Activated CD4-positive, CD25-positive, alpha-beta regulatory T cell (primary cell): ENCODE measurements around the gene ZNF780A.
A peak's percentile ranks its signal among the peaks of the same experiment; 100 is the strongest.
"Not testable (repeated sequence)": the region's sequence is repeated elsewhere in the genome, so short reads cannot be mapped to it uniquely, and the experiment has no call there.

ENCODE experiments used
- DNase-seq, 4 experiments: peaks; one replicate each; lab custom pipeline; 2025; lab: John Stamatoyannopoulos, UW

Gene ZNF780A

DNA sequence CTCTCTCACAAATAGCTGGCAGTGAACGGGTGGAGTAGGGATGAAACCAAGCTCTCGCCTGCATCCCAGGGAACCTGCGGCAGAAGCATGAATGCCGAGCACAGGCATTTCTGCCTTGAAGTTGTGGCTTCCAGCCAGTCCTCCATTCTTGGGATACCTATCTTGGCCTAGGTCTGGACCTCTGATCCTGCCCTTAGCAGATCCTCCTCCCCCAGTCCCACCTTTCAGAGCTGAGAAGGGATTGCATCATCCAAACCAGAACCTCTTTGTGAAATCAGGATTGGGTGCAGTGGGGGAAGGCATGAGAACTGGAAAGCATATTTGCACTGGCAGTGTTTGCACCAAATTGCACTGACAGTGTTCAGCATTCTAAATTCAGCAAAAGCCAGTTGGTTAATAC, 5.8 kb downstream of the ZNF780A start:
- no peak for DNase-seq

DNA sequence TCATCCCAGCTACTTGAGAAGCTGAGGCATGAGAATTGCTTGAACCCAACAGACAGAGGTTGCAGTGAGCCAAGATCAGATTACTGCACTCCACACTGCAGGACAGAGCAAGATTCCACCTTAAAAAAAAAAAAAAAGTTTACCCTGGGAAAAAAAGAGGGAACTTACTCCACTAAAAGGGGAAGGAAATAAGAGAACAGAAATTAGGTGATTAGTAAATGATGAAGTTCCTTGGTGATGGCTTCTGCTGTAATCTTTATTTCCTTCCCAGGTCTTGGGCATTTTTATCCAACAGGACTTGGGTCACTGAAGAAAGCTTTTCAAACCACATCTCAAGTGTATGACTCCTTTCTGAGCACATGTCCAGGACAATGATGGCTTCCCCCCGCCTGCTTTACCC, 9.3 kb downstream of the ZNF780A start:
- DNase-seq: no peak

DNA sequence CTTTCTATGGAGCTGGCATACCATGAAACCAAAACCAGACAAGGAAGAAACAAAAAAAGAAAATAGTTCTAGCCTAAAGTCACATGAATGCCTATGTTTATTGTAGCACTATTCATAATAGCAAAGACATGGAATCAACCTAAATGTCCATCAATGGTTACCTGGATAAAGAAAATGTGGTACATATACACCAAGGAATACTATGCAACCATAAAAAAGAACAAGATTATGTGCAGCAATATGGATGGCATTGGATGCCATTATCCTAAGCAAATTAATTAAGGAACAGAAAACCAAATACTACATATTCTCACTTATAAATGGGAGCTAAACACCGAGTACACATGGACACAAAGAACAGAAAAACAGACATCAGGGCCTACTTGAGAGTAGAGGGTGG, 10.5 kb downstream of the ZNF780A start:
- DNase-seq: no peak

DNA sequence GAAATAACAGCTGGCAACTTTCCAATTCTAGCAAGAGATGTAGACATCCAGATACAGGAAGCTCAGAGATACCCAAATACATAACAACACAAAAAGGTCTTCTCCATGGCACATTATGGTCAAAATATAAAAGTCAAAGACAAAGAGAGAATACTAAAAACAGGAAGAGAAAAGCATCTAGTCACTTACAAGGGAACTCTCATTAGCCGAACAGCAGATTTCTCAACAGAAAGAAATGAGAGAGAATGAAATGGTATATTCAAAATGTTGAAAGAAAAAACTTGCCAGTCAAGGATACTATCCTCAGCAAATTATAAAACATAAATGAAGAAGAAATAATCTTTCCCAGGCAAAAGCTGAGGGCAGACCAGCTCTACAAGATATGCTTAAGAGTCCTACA, 12.4 kb downstream of the ZNF780A start:
- DNase-seq: no peak

DNA sequence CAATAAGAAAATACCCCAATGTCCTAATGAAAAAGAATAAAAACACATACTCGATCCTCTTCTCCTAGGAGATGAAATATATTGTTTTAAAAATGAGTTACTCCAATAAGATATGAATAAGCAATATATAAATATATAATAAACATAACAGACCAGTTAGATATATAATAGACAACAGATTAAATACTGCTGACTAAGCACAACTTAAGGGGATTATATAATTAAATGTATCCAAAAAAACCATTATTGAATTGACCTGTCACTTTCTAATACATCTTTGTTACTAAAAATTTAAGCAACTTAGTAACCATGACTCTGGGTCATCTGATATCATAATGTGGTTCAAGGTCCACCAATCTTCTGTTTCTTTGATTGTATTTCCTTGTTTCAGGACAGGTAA, 20.7 kb downstream of the ZNF780A start:
- no peak for DNase-seq

DNA sequence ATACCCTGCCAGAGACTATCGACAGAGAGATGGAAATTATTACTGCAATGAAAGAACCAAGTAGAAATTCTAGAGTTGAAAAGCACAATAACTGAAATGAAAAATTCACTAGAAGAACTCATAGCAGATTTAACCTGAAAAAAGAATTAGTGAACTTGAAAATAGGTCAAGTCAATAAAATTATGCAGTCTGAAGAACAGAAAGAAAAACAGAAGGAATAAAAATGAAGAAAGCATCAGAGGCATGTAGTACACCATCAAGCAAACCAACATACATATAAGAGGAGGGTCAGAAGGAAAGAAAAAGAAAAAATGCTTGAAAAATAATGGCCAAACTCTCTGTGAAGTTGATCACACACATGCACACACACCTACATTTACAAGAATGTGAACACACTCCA, 31.1 kb downstream of the ZNF780A start:
- DNase-seq: no peak

DNA sequence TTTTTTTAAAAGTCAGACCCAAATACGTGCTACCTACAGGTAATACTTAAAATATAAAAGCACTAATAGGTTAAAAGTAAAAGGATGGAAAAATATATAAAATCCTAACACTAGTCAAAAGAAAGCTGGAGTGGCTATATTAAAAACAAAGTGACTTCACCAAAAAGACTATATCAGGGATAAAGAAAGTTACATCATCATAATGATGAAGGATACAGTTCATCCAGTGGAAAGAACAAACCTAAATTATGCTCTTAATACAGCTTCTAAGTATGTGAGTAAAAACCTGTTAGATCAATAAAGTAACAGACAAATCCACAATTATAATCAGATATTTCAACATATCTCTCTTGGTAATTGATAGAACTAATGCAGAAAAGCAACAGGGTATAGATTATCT, 33.6 kb downstream of the ZNF780A start:
- DNase-seq: no peak

DNA sequence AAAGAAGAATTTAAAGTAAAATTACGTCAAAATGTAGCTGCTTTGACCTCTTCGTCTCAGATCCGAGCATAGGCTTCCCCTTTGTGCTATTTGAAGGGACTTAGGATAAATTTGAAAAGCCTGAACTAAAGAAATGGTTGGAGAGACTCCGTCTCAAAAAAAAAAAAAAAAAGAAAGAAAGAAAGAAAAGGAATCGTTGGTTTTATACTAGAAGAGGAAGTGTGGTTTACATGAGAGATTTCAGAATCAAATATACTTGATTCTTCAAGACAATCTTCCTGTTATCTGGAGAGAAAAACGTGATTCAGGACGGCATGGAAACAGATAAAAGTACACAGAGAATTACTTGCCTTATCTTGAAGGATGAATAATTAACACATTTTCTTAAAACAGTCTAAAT, 34.2 kb downstream of the ZNF780A start:
- no peak for DNase-seq

DNA sequence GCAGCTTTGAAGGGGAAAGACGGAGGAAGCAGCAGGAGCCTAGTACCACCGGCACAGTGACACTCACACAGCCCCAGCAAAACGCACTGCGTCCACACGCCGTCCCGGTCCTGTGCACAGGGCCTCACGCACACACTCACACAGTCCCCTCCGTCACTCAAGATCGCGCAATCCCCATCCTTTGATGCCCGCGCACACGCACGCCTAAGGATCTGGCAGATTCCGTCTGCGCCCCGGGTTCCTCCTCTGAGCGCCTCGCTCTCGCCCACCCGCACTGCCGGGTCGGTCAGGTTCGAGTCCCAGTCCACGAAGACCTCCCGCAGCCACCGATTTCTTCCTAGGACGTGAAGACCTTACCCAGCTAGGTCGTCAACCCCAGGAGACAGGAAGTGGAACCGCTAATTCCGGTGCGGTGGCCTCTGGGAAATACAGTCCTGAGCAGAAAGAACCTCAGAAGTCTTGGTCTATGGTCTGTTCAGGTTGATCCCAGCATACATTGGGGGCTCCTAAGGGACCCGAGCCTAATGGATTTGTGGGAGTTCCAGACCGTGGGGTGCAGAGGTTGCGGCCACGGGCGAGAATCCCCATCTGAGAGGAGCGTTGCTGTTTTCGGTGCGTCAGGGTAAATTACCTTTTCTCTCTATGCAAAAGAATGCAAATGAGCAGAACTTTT, 34.8 kb downstream of the ZNF780A start, which contains the start of gene ZNF780B:
Gene ZNF780B (minus strand): TSS at position 400 of the 673 bp plus-strand sequence. CDS start 5,899 bp downstream, outside the sequence.
- peak; percentile 34 to 46 (median 43) for DNase-seq

DNA sequence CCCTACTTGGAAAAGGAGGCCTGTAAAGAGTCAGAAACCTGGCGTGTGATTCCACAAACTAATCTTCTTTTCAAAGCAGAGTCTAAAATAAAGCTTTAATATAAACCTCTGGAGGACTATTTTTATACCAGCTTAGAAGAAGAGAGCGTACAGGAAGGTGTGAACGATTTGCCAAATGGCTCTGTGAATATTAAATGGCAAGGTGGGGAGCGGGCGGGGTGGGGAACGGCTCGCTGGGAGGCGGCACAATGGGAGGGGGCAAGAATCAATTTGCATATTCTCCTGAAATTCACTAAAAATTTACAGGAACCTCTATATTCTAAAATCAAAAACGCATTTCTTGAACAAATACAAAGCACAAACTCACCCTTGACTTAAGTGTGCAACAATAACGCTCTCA, 35.7 kb downstream of the ZNF780A start:
- DNase-seq: no peak

DNA sequence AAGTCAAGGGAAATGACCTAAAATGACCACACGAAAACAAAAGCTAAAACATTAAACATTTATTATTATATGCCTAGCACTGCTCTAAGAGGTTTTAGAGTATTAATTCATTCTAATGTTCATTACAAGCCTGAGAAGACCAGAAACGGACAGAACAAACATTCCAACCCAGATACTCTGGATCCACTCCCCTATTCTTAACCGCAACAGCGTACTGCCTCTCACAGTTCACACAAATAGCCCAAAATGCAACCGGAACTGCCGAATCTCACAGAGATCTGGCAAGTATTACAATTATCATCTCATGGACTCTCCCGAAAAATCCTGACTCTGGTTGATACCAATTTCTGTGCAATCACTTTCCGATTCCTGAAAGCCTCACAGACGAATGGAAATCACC, 36.1 kb downstream of the ZNF780A start:
- DNase-seq: no peak

DNA sequence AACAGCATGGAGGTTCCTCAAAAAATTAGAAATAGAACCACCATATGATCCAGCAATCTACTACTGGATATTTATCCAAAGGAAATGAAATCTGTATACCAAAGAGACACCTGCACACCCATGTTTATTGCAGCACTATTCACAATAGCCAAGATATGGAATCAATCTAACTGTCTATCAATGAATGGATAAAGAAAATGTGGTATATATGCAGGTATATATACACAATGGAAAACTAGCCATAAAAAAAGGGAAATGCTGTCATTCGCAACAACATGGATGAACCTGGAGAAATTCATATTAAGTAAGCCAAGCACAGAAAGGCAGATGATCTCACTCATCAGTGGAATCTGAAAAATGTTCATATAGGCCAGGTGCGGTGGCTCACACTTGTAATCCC, 37.3 kb downstream of the ZNF780A start:
- no peak for DNase-seq

DNA sequence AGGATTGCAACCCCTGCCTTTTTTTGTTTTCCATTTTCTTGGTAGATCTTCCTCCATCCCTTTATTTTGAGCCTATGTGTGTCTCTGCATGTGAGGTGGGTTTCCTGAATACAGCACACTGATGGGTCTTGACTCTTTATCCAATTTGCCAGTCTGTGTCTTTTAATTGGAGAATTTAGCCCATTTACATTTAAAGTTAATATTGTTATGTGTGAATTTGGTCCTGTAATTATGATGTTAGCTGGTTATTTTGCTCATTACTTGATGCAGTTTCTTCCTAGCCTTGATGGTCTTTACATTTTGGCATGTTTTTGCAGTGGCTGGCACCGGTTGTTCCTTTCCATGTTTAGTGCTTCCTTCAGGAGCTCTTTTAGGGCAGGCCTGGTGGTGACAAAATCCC, 49.0 kb downstream of the ZNF780A start:
- DNase-seq: not testable (repeated sequence)

DNA sequence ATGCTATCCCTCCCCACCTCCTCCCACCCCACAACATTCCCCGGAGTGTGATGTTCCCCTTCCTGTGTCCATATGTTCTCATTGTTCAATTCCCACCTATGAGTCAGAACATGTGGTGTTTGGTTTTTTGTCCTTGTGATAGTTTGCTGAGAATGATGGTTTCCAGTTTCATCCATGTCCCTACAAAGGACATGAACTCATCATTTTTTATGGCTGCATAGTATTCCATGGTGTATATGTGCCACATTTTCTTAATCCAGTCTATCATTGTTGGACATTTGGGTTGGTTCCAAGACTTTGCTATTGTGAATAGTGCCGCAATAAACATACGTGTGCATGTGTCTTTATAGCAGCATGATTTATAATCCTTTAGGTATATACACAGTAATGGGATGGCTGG, 52.7 kb downstream of the ZNF780A start:
- DNase-seq: not testable (repeated sequence)

DNA sequence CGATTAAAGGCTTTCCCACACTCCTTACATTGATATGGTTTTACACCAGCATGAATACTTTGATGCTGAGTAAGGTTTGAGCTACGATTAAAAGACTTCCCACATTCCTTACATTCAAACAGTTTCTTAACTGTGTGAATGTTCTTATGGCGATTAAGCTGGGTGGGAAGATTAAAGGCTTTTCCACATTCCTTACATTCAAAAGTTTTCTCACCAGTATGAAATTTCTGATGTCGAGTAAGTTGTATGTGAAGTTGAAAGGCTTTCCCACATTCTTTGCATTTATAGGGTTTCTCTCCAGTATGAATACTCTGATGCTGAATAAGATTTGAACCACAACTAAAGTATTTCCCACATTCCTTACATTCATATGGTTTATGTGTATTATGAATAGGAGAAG, 54.7 kb downstream of the ZNF780A start:
- DNase-seq: no peak

DNA sequence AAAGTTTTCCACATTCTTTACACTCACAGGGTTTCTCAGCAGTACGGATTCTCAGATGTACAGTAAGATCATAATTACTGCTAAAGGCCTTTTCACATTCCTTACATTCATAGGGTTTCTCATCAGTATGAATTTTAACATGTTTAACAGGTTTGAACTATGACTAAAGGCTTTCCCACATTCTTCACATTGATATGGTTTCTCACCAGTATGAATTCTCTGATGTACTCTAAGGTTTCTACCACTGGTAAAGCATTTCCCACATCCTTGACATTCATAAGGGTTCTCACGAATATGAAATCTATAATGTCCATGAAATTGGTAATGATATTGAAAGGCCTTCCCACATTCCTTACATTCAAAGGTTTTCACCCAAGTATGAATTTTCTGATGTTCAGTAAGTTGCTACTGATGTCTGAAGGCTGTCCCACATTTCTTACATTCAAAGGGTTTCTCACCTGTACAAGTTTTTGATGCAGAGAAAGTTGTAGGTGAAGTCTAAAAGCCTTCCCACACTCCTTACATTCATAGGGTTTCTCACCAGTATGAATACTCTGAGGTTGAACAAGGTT, 56.7 kb downstream of the ZNF780A start:
- no peak for DNase-seq

DNA sequence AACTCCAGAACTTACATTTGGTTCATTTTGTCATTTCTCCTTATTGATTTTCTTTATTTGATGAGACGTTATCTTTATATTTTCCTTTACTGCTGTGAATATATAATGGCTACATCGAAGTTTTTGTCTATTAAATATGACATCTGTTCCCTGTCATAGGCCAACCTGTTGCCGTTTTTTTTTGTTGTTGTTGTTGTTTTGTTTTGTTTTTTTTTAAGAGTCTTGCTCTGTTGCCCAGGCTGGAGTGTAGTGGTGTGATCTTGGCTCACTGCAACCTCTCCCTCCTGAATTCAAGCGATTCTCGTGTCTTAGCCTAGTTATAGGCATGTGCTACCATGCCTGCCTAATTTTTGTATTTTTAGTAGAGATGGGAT, 64.2 kb downstream of the ZNF780A start:
- no peak for DNase-seq

DNA sequence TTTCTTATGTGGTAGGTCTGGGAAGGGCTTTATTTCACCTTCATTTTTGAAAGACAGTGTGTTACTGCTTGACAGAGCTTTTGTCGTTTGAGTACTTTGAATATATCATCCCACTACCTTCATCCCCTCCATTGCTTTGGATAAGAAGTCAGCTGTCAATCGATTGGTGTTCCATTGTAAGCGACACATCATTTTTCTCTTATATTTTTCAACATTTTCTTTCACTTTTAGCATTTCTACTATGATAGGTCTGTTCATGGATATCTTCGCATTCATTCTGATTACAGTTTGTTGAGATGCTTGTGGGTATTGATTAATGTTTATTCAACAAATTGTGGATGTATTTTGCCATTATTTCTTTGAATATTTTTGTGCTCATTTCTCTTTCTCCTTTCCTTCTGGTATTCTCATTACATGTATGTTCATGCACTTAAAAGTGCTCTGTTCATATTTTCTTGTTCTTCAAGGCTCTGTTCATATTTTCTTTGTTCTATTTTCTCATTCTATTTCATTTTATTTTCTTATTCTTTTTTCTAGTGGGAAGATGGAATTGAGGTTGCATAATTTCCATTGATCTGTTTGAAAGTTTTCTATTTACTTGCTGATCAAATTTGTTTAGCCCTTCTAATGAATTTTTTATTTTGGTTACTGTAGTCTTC, 64.7 kb downstream of the ZNF780A start:
- no peak for DNase-seq

DNA sequence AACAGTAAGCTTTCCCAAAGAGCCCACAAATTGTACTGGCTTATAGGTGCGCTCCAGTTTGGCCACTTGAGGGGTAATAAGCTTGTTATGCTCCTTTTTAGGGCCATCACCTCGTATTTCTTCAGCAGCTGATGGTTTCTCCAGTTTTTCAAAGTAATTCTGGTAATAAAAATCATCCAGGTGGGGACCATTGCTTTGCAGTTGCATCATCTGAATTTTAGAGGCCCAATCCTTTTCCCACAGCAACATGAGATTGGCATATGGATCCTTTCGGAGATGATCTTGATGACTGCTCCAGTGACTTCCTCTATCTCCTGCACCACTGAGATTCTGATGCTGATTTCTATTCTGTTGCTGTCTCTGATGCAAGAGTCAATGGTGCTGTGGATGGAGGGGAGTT, 66.8 kb downstream of the ZNF780A start:
- DNase-seq: no peak
